Hematopoietic multipotent progenitor cell treated with erythropoietin and hydrocortisone succinate and interleukin-3 and kit ligand, for 4 days (in vitro differentiated cells): ENCODE data around the gene SLC9A3.

Source experiments
- DNase-seq: peaks from one replicate; pipeline ENCODE4 v3.0.0-alpha.2; 2015

The SLC9A3 gene

DNA sequence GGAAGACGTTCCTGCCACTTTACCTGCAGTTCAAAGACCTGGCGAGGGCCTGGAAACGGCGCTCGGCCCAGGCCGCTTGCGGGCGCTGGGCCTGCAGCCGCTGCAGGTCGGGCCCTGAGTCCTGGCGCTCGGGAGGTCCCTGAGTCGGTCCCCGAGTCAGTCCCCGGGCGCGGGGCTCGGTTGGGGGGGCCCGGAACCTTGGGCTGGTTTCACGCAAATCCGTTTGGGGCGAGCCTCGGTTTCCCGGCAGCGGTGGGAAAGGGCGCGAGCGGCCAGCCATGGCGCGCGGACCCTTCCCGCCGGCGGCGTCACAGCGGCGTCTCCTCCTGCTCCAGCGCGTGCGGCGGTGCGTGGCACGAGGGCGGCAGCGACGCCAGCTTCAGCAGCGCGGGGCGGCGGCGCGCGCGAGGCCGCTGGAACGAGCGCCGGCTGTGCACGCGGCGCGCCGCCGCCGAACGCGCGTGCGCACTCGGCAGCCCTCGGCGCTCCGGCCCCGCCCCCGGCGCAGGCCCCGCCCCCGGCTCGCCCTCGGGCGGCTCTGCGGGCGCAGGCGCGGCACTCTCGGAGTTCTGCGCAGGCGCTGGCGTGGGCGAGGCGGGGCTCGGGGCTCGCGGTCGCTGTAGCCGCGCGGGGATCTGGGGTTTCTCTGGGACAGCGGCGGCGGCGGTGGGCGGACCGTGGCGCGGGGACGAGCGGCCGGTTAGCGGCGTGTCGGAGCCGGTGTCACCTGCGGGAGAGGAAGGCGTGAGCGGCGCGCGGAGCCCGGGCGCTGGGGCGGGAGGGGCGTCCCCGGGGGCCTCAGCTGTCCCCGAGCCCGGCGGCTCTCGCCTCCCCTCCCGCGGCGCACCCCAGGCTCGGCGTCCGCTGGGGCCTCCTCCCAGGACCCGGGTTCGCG lies 51.3 kb downstream of the SLC9A3 start:
- peak; percentile 93 for DNase-seq

DNA sequence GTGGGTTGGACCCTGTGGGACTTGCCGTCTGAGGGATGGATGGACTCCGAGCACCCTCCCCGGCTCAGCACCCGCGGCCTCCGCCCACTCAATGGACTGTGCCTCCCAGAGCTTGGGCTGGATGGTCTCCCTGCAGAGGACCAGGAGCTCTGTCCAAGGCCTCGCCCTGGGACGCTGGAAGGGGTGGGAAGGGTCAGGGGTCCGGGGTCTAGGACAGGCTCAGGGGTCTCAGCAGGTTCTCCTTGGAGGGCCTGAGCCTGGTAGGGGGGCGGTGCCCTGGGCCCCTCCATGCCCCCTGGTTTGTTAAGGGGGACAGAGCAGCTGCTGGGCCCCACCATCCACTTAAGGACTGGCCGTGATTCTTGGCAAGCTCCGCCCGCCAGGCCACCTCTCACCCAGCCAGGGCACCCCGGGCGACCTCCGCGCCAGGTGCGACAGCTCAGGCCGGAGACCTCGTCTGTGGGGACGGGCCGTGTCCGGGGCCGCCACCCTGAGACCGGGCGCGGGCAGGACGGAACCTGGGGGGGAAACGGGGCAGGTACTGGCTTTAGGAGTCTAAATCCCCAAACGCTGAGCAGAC lies 52.1 kb downstream of the SLC9A3 start:
- peak; percentile 39 for DNase-seq

DNA sequence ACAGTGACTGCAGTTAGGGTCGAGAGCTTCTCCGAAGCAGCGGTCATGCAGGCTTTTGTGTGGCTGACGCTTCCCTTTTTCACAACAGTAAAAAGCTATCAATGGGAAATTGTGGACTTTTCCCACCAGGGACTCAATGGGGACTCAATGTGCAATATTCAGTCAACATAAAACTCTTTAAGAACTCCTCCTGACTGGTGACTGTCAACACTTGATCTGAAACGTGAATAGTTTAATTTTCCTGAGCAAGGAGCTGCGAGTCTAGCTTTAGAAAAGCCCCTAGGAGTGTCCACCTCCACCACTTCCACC lies 52.5 kb downstream of the SLC9A3 start:
- no peak for DNase-seq

DNA sequence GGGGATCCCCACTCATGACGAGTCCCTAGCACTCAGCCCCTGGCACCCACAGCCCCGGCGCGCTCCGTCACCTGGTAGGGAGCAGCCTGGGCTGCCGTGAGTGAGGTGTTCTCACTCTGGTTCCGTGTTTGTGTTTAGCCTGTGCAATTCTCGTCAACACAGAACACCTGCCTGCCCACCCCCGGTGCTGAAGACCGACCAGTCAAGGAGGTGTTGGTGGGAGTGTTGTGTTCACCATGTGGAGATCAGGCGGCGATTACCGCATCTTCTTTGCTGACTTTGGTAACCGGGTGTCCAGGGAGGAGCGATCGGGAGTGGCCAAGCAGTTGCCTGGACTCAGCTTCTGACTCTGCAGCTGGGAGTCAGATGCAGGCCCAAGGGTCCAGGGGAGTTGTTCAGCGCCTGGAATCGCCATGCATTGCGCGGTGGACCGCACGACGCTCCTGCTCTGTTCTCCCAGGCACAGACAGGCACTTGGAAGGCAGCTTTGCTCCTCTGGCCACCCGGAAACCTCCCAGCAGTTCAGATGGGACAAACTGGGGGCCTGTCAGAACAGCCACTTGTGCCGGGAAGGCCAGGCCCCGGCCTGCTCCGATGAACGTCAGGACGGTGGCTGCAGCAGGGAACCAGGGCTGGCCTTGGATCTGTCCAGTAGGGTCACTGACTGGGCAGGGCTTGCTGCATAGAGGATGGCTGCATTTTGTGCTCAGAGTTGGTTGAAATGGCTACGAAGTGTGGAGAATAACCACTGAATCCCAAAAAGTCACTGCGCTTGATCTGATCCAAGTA lies 53.1 kb downstream of the SLC9A3 start:
- DNase-seq = no peak

DNA sequence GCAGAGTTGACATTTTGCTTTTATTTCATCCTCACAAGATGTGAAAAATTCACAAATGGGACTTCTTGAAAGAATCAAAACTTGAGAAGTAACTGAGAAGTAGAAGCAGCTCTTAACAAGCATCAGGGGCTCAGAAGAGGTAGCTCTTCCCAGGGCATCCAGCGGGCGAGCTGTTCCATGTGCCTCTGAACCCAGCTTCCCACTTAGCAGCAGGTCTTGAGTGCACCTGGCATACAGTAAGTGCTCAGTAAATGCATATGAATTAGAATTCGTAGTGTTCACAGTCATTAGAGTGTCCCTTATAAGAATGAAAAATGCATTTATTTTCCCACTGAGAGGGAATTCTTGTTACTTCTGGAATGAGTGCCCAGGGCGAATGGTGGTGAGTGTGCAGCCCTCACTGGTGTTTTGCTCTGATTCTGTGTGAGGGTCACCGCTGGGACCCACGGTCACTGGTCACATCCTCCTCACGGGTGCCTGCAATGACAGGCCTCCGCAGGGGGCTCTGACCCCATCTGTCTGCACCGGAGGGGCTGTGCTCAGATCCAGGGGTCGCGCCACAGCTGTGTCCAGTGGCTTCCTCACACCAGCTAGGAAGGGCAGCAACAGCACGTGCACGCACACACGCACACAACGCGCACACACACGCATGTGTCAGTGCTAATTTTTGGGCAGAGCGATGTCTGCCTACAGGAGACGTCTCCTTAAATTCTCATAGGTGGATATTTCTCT lies 54.3 kb downstream of the SLC9A3 start:
- no peak for DNase-seq

DNA sequence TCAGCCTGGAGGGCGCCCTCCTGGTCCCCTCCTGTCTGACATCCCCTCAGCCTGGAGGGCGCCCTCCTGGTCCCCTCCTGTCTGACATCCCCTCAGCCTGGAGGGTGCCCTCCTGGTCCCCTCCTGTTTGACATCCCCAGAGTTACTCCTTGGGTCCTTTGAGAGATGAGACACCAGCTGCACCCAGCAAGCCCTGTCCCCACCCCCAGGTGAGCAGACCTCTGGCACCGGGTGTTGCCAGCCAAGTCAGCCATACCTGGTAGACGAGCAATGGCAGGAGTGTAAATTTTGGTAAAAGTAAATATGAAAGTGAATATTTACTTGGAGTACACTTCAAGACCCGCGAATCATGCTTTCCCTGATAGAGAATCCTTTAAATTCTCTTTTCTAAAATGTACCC lies 55.8 kb downstream of the SLC9A3 start:
- DNase-seq = no peak

DNA sequence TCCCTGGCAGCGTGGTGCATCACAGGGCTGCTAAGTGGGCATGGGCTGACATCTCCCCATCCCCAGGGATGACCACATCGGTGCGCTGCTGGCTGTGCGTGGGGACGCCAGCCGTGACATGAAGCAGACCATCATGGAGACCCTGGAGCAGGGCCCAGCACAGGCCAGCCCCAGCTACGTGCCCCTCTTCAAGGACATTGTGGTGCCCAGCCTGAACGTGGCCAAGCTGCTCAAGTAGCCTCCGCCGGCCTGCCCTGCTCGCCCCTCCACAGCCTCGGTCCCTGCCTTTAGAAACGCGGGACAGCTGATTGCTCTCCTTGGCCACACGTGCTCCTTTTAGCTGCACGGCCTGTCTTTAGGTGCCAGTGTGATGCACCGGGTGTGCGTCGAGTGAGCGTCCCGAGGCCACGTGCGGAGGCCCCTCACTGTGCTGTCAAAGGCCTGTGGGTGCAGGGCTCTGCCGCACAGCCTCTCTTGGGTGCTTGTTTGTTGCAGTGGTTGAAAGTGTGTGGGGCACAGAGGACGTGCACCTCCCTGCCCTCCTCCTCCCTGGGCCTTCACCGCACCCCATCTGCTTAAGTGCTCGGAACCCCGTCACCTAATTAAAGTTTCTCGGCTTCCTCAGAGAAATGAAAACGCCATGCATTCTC lies 57.5 kb downstream of the SLC9A3 start:
- no peak for DNase-seq

DNA sequence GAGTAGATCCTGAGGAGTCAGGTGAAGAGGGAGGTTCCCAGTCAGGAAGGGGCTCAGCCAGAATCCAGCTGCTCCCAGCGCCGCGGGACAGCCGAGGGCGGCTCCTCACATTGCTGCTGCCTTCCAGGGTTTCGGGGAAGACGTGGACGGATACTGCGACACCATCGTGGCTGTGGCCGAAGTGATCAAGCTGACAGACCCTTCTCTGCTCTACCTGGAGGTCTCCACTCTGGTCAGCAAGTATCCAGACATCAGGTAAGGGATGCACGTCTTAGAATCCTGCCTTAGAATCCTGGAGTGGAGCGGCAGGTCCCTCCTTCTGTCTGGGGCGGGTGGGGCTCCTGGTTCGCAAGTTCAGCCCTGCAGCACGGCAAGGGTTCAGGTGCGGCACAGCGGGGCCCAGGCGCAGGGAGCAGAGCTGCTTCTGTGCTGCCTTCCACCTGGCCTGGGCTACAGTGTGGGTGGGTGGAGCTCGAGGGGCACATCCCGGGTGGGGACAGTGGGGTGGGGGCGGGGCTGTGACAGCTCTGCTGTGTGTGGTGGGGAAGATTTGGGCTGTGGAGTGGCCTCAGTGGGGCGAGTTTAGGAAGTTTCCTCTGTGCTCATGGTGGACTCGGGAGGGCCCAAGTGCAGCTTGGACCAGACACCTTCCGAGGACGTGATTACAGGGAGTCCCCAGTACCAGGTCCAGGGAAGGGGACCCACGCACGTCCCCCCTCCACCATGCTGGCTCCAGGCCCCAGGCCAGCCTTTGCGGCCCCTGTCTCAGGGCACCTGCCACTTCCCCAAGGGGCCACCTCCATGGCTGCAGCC lies 58.5 kb downstream of the SLC9A3 start:
- no peak for DNase-seq

DNA sequence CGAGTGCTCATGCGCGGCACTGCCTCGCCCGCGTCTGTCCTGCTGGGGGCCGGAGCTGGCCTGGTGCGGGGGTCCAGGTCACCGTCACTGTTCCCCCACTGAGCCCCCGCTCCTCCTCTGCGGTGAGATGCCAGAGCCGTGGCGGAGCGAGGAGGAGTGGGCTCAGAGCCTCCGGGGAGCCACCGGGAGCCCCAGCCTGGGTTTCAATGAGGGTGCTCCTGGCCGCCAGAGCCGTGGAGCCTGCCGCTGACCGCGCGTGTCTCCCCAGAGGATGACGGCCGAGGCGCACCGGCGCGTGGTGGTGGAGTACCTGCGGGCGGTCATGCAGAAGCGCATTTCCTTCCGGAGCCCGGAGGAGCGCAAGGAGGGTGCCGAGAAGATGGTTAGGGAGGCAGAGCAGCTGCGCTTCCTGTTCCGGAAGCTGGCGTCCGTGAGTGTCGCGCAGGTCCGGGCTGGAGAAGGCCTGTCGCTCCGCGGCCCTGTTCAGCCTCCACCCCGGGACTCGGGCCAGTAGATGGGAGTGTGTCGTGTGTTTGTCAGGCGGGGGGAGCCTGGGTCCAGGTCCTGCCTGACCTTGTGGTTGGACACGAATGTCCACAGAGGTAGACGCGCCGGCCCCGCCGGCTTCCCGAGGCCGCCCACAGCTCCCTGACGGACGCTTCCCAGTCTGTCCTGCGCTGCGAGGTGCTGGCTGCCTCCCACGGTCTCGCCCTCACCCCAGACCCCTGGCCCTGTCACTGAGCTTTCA lies 59.2 kb downstream of the SLC9A3 start:
- no peak for DNase-seq

DNA sequence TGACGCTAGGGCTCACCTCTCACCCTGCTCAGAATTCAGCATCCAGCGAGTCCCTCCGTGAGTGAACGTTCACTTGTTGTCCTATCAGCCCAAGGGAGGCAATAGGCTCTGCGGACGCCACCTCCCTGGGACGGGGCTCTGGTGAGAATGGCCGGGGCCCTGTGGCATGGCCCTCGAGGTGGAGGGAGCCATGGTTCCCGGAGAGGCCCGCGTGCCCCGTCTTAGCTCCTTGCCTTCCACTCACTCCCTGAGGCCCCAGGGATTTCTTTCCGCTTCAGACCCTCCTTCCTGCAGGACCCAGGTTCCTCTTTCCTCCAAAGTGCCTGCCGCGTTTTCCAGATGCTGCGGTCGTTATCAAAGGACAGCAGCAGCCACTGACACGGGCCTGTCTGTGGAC lies 59.8 kb downstream of the SLC9A3 start:
- no peak for DNase-seq

DNA sequence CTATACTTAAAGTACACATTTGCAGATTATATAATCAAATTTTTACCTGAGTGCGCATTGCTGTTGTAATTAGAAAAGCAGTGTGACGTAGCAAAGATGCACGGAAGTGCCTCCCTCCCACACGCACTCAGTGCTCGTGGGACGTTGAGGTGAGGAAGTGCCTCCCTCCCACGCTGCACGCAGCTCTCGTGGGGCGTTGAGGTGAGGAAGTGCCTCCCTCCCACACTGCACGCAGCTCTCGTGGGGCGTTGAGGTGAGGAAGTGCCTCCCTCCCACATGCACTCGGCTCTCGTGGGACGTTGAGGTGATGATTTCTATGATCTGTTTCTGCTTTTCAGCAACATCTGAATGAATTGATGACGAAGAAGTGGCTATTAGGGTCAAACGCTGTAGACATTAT lies 60.3 kb downstream of the SLC9A3 start:
- no peak for DNase-seq

DNA sequence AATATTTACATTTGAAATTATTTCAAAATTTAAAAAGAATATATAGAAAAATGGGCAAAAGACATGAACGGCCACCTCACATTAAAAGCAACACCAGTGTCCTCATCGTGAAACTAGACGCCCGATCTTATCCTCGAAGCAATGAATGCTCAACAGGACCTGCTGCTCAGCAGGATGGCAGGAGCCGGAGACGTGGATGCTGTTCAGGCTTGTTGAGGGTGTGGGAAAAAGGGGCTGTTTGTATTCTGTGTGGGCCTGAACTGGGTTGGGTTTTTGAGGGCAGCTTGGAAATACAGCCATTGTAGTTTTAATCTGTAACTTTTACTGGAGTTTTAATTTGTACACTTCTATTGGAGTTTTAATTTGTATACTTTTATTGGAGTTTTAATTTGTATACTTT lies 60.9 kb downstream of the SLC9A3 start:
- no peak for DNase-seq

DNA sequence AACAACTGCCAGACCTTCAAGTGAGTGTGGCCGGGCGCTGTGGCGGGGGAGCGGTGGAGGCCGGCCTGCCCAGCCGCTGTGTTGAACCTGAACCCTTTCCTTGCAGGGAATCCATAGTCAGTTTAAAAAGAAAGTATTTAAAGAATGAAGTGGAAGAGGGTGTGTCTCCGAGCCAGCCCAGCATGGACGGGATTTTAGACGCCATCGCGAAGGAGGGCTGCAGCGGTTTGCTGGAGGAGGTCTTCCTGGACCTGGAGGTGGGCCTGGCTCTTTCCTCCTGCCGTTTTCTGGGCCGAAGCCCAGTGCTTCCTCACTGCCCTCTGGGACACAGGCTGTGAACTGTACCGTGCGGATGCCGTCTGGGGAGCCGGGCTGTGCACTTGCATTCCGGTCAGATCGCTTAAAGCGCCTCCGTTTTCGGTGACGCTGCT lies 62.2 kb downstream of the SLC9A3 start:
- no peak for DNase-seq

DNA sequence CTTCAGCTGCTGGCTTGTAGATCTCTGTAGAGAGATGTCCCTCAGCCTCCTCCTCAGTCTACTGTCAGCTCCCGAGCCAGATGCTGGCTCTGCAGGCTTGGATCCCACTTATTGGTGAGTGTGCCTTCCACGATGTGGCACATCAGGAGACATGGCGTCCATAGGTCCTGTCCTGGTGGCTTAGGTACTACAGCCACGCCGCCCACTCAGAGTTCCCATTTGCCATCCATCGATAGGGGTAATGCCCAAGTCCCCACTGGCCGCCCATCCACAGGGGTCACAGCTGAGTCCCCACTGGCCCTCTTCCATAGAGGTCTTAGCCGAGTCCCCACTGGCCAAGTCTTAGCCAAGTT lies 64.0 kb downstream of the SLC9A3 start:
- DNase-seq = no peak

DNA sequence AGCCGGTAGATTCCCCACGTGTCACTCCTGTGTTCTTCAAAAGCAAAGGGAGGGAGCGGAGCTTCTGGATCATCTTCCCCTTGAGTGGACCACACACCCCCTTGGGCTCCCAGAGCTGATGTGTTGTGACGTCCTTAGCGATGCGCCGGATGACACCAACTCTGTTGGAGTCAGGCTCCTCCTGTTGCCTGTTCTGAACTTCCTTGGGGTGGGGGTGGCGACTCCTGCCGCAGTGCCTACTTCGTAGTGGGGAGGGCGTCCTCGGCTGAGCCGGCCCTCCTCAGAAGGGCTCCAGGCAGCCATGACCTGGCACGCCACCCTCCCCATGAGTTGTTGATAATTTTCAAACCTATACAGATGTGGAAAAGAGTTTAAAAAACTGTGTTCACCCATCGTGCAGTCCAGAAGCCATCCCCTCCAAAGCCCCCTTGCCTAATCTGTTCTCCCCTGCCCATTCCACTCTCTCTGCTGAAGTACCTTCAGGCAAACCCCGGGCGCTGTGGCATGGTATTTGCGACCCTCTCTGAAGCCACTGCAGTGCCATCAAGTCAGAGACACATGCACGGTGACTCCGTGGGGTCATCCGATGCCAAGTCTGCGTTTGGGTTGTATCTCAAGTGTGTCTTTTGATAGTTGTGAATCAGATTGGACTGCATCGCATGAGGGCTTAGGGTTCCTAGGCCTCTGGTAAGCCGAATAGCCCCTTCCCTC lies 64.5 kb downstream of the SLC9A3 start:
- DNase-seq = no peak

DNA sequence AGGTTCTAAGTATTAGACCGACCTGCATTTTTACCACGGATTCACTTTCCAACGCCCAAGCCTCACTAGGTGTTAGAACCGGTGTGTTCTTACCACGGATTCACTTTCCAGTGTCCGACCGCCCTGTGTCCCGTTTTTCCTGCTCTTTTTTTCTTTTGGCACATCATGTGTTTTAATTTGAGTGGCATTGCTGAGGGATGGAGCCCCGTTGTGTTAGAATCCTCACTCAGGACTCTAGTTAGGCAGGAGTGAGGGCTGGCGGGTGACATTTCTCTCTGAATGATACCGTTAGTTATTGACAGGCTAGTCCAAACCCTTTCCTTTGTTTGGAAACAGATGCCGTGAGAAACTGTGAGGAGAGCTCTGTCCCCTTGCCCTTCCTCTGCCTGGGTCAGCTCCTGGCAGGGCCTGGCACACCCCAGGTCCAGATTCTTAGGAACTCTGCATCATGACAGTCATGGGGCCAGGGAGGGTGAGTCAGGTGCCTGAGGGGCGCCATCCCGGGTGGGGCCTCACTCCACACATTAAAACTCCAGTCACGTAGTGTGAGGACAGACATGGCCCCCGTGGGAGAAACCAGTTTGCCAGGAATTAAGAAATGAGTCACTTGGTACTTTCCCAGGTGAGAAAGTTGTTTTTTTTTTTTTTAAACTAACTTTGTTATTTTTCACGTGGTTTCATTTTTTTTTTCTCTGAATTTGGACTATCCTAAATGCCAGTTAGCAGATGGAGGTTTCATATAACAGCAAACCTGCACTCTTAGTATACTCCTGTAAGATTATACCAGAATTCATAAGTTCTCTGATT lies 65.5 kb downstream of the SLC9A3 start:
- no peak for DNase-seq

DNA sequence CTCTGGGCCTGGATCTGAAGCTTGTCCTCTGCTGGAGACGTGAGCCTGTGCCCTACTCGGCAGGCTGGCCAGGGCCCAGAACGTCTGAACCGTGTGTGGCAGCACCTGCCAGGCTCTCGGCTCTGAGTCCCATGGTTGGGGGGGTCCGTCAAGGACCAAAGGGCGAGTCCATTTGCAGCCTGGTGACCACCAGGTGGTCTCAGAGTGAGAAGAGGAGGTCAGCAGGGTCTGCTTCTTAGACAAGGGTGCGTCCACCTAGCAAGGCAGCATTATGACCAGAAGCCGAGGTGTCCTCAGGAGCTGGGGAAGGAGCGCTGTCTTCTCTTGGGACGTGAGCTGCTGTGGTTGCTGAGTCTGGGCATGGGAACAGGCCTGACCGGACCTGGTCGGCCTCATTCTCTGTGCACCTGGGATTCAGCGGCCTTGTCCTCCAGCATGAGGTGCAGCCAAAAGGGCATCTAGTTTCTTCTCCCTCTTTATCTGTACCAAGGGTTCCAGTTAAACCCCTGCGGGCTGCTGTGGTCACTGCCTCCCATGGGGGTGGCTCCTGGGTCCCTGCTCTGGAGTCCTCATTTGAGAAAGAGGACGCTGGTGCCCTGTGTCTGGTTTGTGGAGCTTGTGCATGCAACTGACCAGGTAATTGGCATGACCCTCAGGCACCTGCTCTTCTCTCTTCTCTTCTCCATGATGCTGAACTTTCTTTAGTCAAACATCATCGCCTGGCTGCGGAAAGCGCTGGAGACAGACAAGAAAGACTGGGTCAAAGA lies 66.9 kb downstream of the SLC9A3 start:
- DNase-seq = no peak

DNA sequence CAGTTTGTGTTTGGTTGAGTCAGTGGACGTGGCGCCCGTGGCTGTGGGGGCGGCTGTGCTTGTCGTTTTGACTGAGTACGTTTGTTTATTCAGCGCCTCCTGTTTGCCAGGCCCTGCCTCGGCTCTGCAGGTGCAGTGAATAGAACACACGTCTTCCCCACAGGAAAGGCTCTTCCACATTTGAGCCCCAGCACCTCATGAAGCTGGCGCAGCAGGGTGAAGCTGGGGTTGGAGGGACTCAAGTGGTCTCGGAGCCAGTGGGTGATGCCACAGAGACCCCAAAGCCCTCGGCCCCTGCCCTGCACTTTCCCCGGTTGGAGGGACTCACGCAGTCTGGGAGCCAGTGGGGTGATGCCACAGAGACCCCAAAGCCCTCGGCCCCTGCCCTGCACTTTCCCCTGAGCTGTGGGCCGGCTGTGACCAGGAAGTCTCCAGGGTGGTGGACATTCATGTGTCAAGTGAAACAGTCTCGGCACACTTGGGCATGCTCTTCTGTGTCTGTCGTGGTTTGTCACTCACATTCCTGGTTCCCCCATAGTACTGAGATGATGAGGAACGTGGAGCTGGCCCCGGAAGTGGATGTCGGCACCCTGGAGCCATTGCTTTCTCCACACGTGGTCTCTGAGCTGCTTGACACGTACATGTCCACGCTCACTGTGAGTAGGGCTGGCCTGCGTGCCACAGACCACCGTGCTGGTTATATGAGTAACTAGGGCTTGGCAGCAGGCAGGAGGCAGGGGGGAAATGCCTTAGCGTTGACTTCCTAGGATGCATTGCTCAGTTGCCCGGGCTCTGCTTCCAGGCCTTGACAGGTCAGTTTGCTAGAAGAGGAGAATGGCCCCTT lies 67.7 kb downstream of the SLC9A3 start:
- DNase-seq = no peak
